HepG2 (cell line): Measurements from ENCODE around the gene KCNK15. TPM values are rescaled to one million over a fixed set of nuclear protein-coding genes. Genes with fewer than 3 reads are reported as not detected.
A peak's percentile ranks its signal among the peaks of the same experiment; 100 is the strongest.

Experiments used
- ATAC-seq: fragments of 200-7000 bp; cut with Tn5 transposase; 3 replicates; pipeline ENCODE4 v1.9.1; 2020; ENCODE audit warnings: mild to moderate bottlenecking, moderate library complexity
- BruUV-seq: library from RNA; stranded (reverse); fragments of 400-500 nt; replicated peaks from 2 replicates; lab custom pipeline; 2021; lab: Mats Ljungman, UMichigan
- CTCF ChIA-PET: fragments of 300-600 bp; formaldehyde crosslinking; extraction: SDS; loops from one replicate; lab custom pipeline; 2021; ENCODE audit warnings: low total read pairs, inconsistent platforms, low intra/inter-chr PET ratio; lab: Yijun Ruan, JAX
- POLR2A ChIA-PET: fragments of 350-600 bp; sonication (Branson Sonifier 250); formaldehyde crosslinking; loops from one replicate; lab custom pipeline; 2020; ENCODE audit warnings: antibody characterized with exemption, inconsistent platforms; lab: Yijun Ruan, JAX
- DNase-seq: peaks from one replicate; pipeline ENCODE4 v3.0.0-alpha.2; 2015; ENCODE audit warnings: low spot score
- FAIRE-seq: peaks from 3 replicates; lab custom pipeline; 2011; peaks lifted over from hg19 to GRCh38; lab: Jason Lieb, UNC
- H2AFZ ChIP-seq: one replicate; pipeline ENCODE4 v1.6.1; 2011; ENCODE audit warnings: low read length, inconsistent platforms
- H3K27ac ChIP-seq: fragments of 300-600 bp; 3 replicates; pipeline ENCODE4 v1.8.0; 2011; ENCODE audit warnings: mixed run types, mild to moderate bottlenecking, mixed read lengths, low read length, inconsistent platforms; ENCODE audit not compliant: insufficient read depth; ENCODE audit errors: extremely low read length
- H3K27me3 ChIP-seq, 2 experiments: fragments of 200-600 bp in 1 of 2; 2 replicates in 1 of 2; 3 replicates in 1 of 2; pipeline versions ENCODE4 v1.6.0 to v1.8.0; 2011; ENCODE audit warnings: low read length in 2 of 2, mild to moderate bottlenecking in 2 of 2, moderate library complexity in 2 of 2, inconsistent platforms in 1 of 2; ENCODE audit not compliant: insufficient read depth in 2 of 2, control insufficient read depth in 1 of 2
- H3K36me3 ChIP-seq, 2 experiments: fragments of 200-600 bp in 1 of 2; replicated peaks in 1 of 2; 2 replicates in 1 of 2; 3 replicates in 1 of 2; pipeline versions ENCODE4 v1.5.1 to v1.8.0; 2011; ENCODE audit warnings: low read length in 2 of 2, inconsistent platforms in 1 of 2; ENCODE audit not compliant: insufficient read depth in 2 of 2, control insufficient read depth in 1 of 2
- H3K4me1 ChIP-seq: 2 replicates; pipeline ENCODE4 v1.5.1; 2012; ENCODE audit warnings: low read length, inconsistent platforms; ENCODE audit not compliant: insufficient read depth
- H3K4me2 ChIP-seq: 2 replicates; pipeline ENCODE4 v1.6.0; 2011; ENCODE audit warnings: low read depth, low read length, inconsistent platforms
- H3K4me3 ChIP-seq, 3 experiments: fragments of 200-600 bp in 1 of 3; sonication (generic), shearing (Covaris generic) in 1 of 3; replicated peaks in 1 of 3; 2 replicates each; pipeline ENCODE4 v1.5.1; 2011 to 2016; ENCODE audit warnings: low read length in 3 of 3, inconsistent platforms in 2 of 3, low read depth in 2 of 3, mild to moderate bottlenecking in 2 of 3, control low read depth in 1 of 3, mixed read lengths in 1 of 3; ENCODE audit not compliant: insufficient read depth in 1 of 3
- H3K79me2 ChIP-seq: one replicate; pipeline ENCODE4 v1.6.1; 2011; ENCODE audit warnings: low read length, inconsistent platforms; ENCODE audit not compliant: insufficient read depth
- H3K9ac ChIP-seq: 2 replicates; pipeline ENCODE4 v1.6.0; 2011; ENCODE audit warnings: mild to moderate bottlenecking, low read depth, low read length, inconsistent platforms; ENCODE audit not compliant: insufficient read depth
- H3K9me3 ChIP-seq: 2 replicates; pipeline ENCODE4 v1.5.1; 2012; ENCODE audit warnings: mild to moderate bottlenecking, low read length
- H4K20me1 ChIP-seq: 2 replicates; pipeline ENCODE4 v1.6.0; 2011; ENCODE audit warnings: inconsistent platforms, mild to moderate bottlenecking, low read length, moderate library complexity; ENCODE audit not compliant: insufficient read depth
- HIVEP1 ChIP-seq: sonication (generic); formaldehyde crosslinking; IDR thresholded peaks from 2 replicates; pipeline ENCODE4 v1.4.0; 2020; ENCODE audit warnings: mild to moderate bottlenecking, missing genetic modification reagents
- KLF6 ChIP-seq: IDR thresholded peaks from 2 replicates; pipeline ENCODE4 v1.8.0; 2016; ENCODE audit warnings: missing biosample characterization, missing genetic modification reagents
- LCORL ChIP-seq, 2 experiments: fragments of 450-650 bp in 1 of 2; sonication (generic) in 1 of 2; formaldehyde crosslinking in 1 of 2; IDR thresholded peaks; 2 replicates each; pipeline versions ENCODE4 v1.5.0 to v1.6.1; 2017 to 2020; ENCODE audit warnings: antibody characterized with exemption in 1 of 2, missing genetic modification reagents in 1 of 2
- MED13 ChIP-seq: sonication (generic); formaldehyde crosslinking; IDR thresholded peaks from 2 replicates; pipeline ENCODE4 v1.5.0; 2020; ENCODE audit warnings: missing genetic modification reagents
- SP4 ChIP-seq: sonication (generic); formaldehyde crosslinking; IDR thresholded peaks from 2 replicates; pipeline ENCODE4 v1.8.1; 2023; ENCODE audit warnings: mild to moderate bottlenecking, missing genetic modification reagents
- TBX2 ChIP-seq: sonication (generic); formaldehyde crosslinking; IDR thresholded peaks from 2 replicates; pipeline ENCODE4 v1.5.0; 2020; ENCODE audit warnings: missing genetic modification reagents, mild to moderate bottlenecking, borderline replicate concordance
- ZBTB34 ChIP-seq: sonication (generic); formaldehyde crosslinking; IDR thresholded peaks from 2 replicates; pipeline ENCODE4 v1.8.0; 2022; ENCODE audit warnings: mild to moderate bottlenecking, missing genetic modification reagents
- ZKSCAN1 ChIP-seq: fragments of 150-350 bp; IDR thresholded peaks from 2 replicates; pipeline ENCODE4 v1.6.1; 2014; ENCODE audit warnings: low read length
- ZKSCAN5 ChIP-seq: sonication (generic); formaldehyde crosslinking; IDR thresholded peaks from 2 replicates; pipeline ENCODE4 v1.5.1; 2020; ENCODE audit warnings: mild to moderate bottlenecking, missing genetic modification reagents
- ZMYM2 ChIP-seq: sonication (generic); formaldehyde crosslinking; IDR thresholded peaks from 2 replicates; pipeline ENCODE4 v1.8.0; 2022; ENCODE audit warnings: mild to moderate bottlenecking, missing genetic modification reagents
- ZNF274 ChIP-seq: sonication (generic); formaldehyde crosslinking; IDR thresholded peaks from 2 replicates; pipeline ENCODE4 v1.5.1; 2020; ENCODE audit warnings: mild to moderate bottlenecking, missing genetic modification reagents
- ZNF333 ChIP-seq: sonication (generic); formaldehyde crosslinking; IDR thresholded peaks from 2 replicates; pipeline ENCODE4 v1.4.0; 2020; ENCODE audit warnings: mild to moderate bottlenecking, missing genetic modification reagents, borderline replicate concordance
- ZNF407 ChIP-seq: sonication (generic); formaldehyde crosslinking; IDR thresholded peaks from one replicate; pipeline ENCODE4 v1.5.1; 2020; ENCODE audit warnings: mild to moderate bottlenecking, missing genetic modification reagents; ENCODE audit errors: not compliant biosample characterization
- ZNF616 ChIP-seq: sonication (generic); formaldehyde crosslinking; IDR thresholded peaks from 2 replicates; pipeline ENCODE4 v1.5.0; 2020; ENCODE audit warnings: low read depth, mild to moderate bottlenecking, missing genetic modification reagents
- ZNF883 ChIP-seq: sonication (generic); formaldehyde crosslinking; IDR thresholded peaks from 2 replicates; pipeline ENCODE4 v1.5.1; 2020; ENCODE audit warnings: mild to moderate bottlenecking, missing genetic modification reagents; ENCODE audit errors: not compliant biosample characterization
- WGBS: methylation state at CpG from one replicate; pipeline ENCODE4 v1.1.6; 2017; ENCODE audit warnings: low lambda C conversion rate; 5-methylcytosine and 5-hydroxymethylcytosine counted together
- in situ Hi-C: cut with HindIII; loops from 2 replicates; pipeline ENCODE4 v1.10.0; 2017; ENCODE audit warnings: low pct_unique_long_range_greater_than_20kb; ENCODE audit not compliant: extremely low pct_ligation_motif_present
- intact Hi-C: fragments of 100-400 bp; cut with micrococcal nuclease; formaldehyde crosslinking; loops from one replicate; pipeline ENCODE4 v1.10.0; 2022; ENCODE audit not compliant: unreplicated experiment
- polyA plus RNA-seq, 8 experiments: library from polyadenylated mRNA; depleted of rRNA in 3 of 8; stranded (reverse) in 7 of 8; unstranded in 1 of 8; fragments of >200 nt; fragmentation: Illumina TruSeq in 4 of 8; extraction: Trizol in 4 of 8; gene quantifications; 2 replicates each; pipeline versions ENCODE4 v1.2.1 to v1.2.3, GENCODE V29; 2011 to 2016; ENCODE audit warnings: low read depth in 4 of 8, missing spikeins in 1 of 8, mixed read lengths in 1 of 8; ENCODE audit not compliant: insufficient read depth in 1 of 8
- total RNA-seq, 5 experiments: library from RNA; depleted of rRNA; stranded (reverse); fragments of >200 nt; fragmentation: Illumina TruSeq; extraction: Trizol; gene quantifications; 2 replicates each; pipeline ENCODE4 v1.2.3, GENCODE V29; 2016; ENCODE audit warnings: low read depth in 1 of 5

Gene KCNK15
- total and polyA plus RNA-seq, 2 of the 13 experiments (the other 11 are each of a cell fraction or from before 2014, with no cell fraction given): 0.03 TPM; not detected in 1

- Histone ChIP-seq H3K27ac (no peak overlapping the region), H3K4me3 (peak overlapping the region in 1 of 3 experiments; percentile 21; a peak in 1 of 6 replicates), H3K27me3 (peaks cover 7 to 42% of the 10 kb centered on the region in 2 experiments; a peak in 3 of 5 replicates), H4K20me1 (no peaks in the 10 kb centered on the region), H3K9me3 (no peaks in the 10 kb centered on the region), H3K79me2 (no peaks in the 10 kb centered on the region), H2AFZ (no peak overlapping the region), H3K36me3 (no peaks in the 10 kb centered on the region), H3K9ac (no peak overlapping the region), H3K4me1 (peaks cover 15% of the 10 kb centered on the region), H3K4me2 (peak overlapping the region; percentile 33; the same call in 1 of the 2 replicates)
- ATAC-seq: peak; percentile 6; the same call in 1 of the 3 replicates
- ChIA-PET POLR2A (no interaction called here), CTCF (no interaction called here)
- FAIRE-seq: no peak
- in situ Hi-C loops (no loop called here), intact Hi-C loops (no loop called here)
- 59% methylated on average over 12 of the region's 13 CpGs for WGBS
- BruUV-seq: no TSS peak
- no peak for DNase-seq
- TF ChIP-seq ZNF274 (CRISPR knock-in tag): peak; percentile 52; the same call in 1 of the 2 replicates
- TF ChIP-seq LCORL (IDR thresholded peaks at IDR 0.05): no peak
- no peak for TF ChIP-seq LCORL (CRISPR knock-in tag; IDR thresholded peaks at IDR 0.05)
- TF ChIP-seq ZBTB34 (CRISPR knock-in tag): 0 out of 2 replicates have a peak, but pooled peaks have one; percentile 42
- peak; percentile 34 for TF ChIP-seq TBX2 (CRISPR knock-in tag)
- TF ChIP-seq SP4 (CRISPR knock-in tag): no peak
- TF ChIP-seq ZMYM2 (CRISPR knock-in tag): 0 out of 2 replicates have a peak, but pooled peaks have one; percentile 37
- TF ChIP-seq ZNF883 (CRISPR knock-in tag): peak; percentile 42
- TF ChIP-seq HIVEP1 (CRISPR knock-in tag): peak; percentile 16; the same call in 1 of the 2 replicates
- no peak for TF ChIP-seq KLF6
- TF ChIP-seq ZNF333: no peak
- peak; percentile 36 for TF ChIP-seq ZNF407 (CRISPR knock-in tag)
- no peak for TF ChIP-seq ZNF616 (CRISPR knock-in tag)
- TF ChIP-seq ZKSCAN5 (CRISPR knock-in tag): no peak
- TF ChIP-seq ZKSCAN1: peak; percentile 95
- no peak for TF ChIP-seq MED13 (CRISPR knock-in tag)
These were observed 31.5 kb upstream of the KCNK15 start for GRCh38 chr20:44714102-44714700.
